Neural cell (in vitro differentiated cells): Measurements from ENCODE around the gene SNCA.

ENCODE experiments used
- EP300 ChIP-seq: fragments of 450-650 bp; conservative IDR thresholded peaks from 2 replicates; pipeline ENCODE4 v1.6.1; 2014; ENCODE audit warnings: antibody characterized with exemption, mild to moderate bottlenecking, moderate library complexity; ENCODE audit not compliant: poor library complexity, severe bottlenecking
- EZH2 ChIP-seq: fragments of 200-600, 300-800 bp; shearing (Covaris generic), sonication (generic); IDR thresholded peaks from 2 replicates; pipeline ENCODE4 v1.6.1; 2014; ENCODE audit warnings: antibody characterized with exemption, low read length, borderline replicate concordance, mild to moderate bottlenecking; ENCODE audit not compliant: insufficient read depth, poor library complexity, severe bottlenecking
- SMC3 ChIP-seq: fragments of 450-650 bp; conservative IDR thresholded peaks from 2 replicates; pipeline ENCODE4 v1.6.1; 2014; ENCODE audit warnings: antibody characterized with exemption, mild to moderate bottlenecking, moderate library complexity; ENCODE audit not compliant: poor library complexity
- TAF1 ChIP-seq: IDR thresholded peaks from 2 replicates; pipeline ENCODE4 v1.6.1; 2012; ENCODE audit warnings: low read depth
- TF ChIP-seq, protein P1 (sequence below): fragments of 450-650 bp; IDR thresholded peaks from 2 replicates; pipeline ENCODE4 v1.5.1; 2014; ENCODE audit warnings: antibody characterized with exemption, mild to moderate bottlenecking, moderate library complexity; ENCODE audit not compliant: poor library complexity, severe bottlenecking

DNA sequence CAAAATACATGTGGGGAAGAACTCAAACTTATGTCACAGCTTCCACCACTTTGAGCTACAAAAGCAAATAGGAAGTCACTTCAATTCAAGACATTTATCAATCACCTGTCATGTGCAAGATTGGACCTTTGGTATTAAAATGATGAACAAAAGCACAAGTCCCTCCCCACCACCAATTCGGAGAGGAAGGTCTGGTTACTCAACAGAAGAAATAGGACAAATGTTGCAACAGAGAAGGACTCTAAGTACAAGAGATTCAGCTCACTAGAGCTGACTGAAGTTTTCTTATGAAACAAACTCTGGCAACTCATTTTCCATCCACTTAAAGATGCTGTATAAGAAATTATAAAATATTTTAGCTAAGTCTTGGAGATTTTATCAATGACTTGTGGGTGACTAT lies 41.6 kb upstream of the SNCA start:
- TF ChIP-seq, protein P1, sequence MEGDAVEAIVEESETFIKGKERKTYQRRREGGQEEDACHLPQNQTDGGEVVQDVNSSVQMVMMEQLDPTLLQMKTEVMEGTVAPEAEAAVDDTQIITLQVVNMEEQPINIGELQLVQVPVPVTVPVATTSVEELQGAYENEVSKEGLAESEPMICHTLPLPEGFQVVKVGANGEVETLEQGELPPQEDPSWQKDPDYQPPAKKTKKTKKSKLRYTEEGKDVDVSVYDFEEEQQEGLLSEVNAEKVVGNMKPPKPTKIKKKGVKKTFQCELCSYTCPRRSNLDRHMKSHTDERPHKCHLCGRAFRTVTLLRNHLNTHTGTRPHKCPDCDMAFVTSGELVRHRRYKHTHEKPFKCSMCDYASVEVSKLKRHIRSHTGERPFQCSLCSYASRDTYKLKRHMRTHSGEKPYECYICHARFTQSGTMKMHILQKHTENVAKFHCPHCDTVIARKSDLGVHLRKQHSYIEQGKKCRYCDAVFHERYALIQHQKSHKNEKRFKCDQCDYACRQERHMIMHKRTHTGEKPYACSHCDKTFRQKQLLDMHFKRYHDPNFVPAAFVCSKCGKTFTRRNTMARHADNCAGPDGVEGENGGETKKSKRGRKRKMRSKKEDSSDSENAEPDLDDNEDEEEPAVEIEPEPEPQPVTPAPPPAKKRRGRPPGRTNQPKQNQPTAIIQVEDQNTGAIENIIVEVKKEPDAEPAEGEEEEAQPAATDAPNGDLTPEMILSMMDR: no peak
- no peak for TF ChIP-seq EP300
- TF ChIP-seq SMC3: no peak
- no peak for TF ChIP-seq TAF1
- no peak for TF ChIP-seq EZH2
